GM10248 (cell line): ENCODE measurements around the gene PTPRU.

Experiments
- CTCF ChIA-PET: fragments of 300-600 bp; sonication (Branson Sonifier 250); formaldehyde crosslinking; extraction: SDS; loops from one replicate; lab custom pipeline; 2021; ENCODE audit warnings: antibody characterized with exemption; lab: Yijun Ruan, JAX
- POLR2A ChIA-PET: fragments of 350-650 bp; sonication (Branson Sonifier 250); formaldehyde crosslinking; extraction: SDS; loops from one replicate; lab custom pipeline; 2020; ENCODE audit warnings: antibody characterized with exemption; lab: Yijun Ruan, JAX
- DNase-seq: peaks from one replicate; pipeline ENCODE4 v3.0.0; 2012; ENCODE audit errors: extremely low spot score
- CTCF ChIP-seq: IDR thresholded peaks from 2 replicates; pipeline ENCODE4 v1.5.1; 2012; ENCODE audit warnings: mild to moderate bottlenecking, low read depth; ENCODE audit errors: extremely low read depth, missing control alignments, control extremely low read depth

The PTPRU gene

GRCh38 chr1:29236712-29237128 lies 398 bp downstream of the PTPRU start:
- no peak for TF ChIP-seq CTCF
- no peak for DNase-seq
- CTCF ChIA-PET: interaction anchor here (0.6 to 1.8 kb wide), 7 partner anchors 10 to 1546 kb away, joined by 3 to 11 read pairs (median 5); no protein-coding TSS in a partner anchor
- POLR2A ChIA-PET: no interaction called here

GRCh38 chr1:29237129-29237821 lies 953 bp downstream of the PTPRU start:
- DNase-seq: no peak
- CTCF ChIA-PET: interaction anchor here (0.6 to 1.8 kb wide), 7 partner anchors 10 to 1546 kb away, joined by 3 to 11 read pairs (median 5); no protein-coding TSS in a partner anchor
- TF ChIP-seq CTCF: no peak
- POLR2A ChIA-PET: no interaction called here

- peak; percentile 38 for DNase-seq
- CTCF ChIA-PET: interaction anchor here (2.4 kb wide), 1 partner anchor 1142 kb away, joined by 6 read pairs; no protein-coding TSS in a partner anchor
- POLR2A ChIA-PET: no interaction called here
- TF ChIP-seq CTCF: no peak
These were observed 1.7 kb downstream of the PTPRU start for GRCh38 chr1:29237852-29238619.

GRCh38 chr1:29238620-29239002 lies 2.3 kb downstream of the PTPRU start:
- ChIA-PET CTCF (interaction anchor here (2.4 kb wide), 1 partner anchor 1142 kb away, joined by 6 read pairs; no protein-coding TSS in a partner anchor), POLR2A (no interaction called here)
- no peak for DNase-seq
- no peak for TF ChIP-seq CTCF

GRCh38 chr1:29239142-29239541 lies 2.8 kb downstream of the PTPRU start:
- ChIA-PET POLR2A (no interaction called here), CTCF (interaction anchor here (1.2 to 2.4 kb wide), 2 partner anchors 8 to 1141 kb away, joined by 3 to 6 read pairs; partner anchors contain the start of gene MECR)
- TF ChIP-seq CTCF: no peak
- no peak for DNase-seq

- CTCF ChIA-PET: interaction anchor here (2.4 kb wide), 1 partner anchor 1140 kb away, joined by 6 read pairs; no protein-coding TSS in a partner anchor
- no peak for DNase-seq
- POLR2A ChIA-PET: no interaction called here
- no peak for TF ChIP-seq CTCF
These were observed 4.1 kb downstream of the PTPRU start for GRCh38 chr1:29240400-29240837.
